SH-SY5Y (cell line): ENCODE results near the gene TPCN1.

Source experiments
- GATA2 ChIP-seq: IDR thresholded peaks from 2 replicates; pipeline ENCODE4 v1.6.1; 2011; ENCODE audit warnings: mild to moderate bottlenecking, low read depth, low read length
- GATA3 ChIP-seq: IDR thresholded peaks from 2 replicates; pipeline ENCODE4 v1.6.1; 2011; ENCODE audit warnings: low read depth, mild to moderate bottlenecking, low read length, moderate library complexity

TPCN1 gene

DNA sequence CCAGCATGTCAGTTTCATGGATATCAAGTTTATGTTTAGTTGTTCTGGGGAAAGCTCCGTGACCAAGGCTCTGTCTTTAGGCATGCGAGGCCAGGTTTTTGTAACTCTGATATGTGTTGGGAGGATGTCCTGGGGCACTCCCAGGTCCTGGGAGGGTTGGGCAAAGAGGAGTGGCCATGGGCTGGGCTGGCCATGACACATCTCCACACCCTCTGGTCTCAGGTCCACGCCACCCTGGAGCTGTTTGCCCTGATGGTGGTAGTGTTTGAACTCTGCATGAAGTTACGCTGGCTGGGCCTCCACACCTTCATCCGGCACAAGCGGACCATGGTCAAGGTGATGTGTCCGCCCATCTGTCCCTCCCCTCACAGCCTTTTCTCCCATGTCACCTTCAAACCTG, 46.4 kb downstream of the TPCN1 start:
- TF ChIP-seq GATA3 (no peak), GATA2 (no peak)

GRCh38 chr12:113268136-113268535, 46.9 kb downstream of the TPCN1 start:
- TF ChIP-seq GATA3 (no peak), GATA2 (no peak)

DNA sequence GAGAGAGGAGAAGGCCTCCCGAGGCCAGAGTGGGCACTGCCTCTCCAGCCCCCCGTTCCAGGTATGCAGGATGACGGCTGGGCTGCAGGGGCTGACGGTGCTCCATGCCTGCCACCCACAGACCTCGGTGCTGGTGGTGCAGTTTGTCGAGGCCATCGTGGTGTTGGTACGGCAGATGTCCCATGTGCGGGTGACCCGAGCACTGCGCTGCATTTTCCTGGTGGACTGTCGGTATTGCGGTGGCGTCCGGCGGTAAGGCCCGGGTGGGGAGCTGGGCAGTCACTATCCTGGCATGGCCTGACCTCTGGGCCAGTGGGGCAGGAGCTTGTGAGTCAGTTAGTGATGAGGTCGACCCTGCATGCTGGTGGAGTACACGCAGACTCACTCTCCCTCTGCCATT, 47.4 kb downstream of the TPCN1 start:
- TF ChIP-seq GATA2 = no peak
- no peak for TF ChIP-seq GATA3

GRCh38 chr12:113269257-113269943, 48.1 kb downstream of the TPCN1 start:
- TF ChIP-seq GATA2 (no peak), GATA3 (no peak)

DNA sequence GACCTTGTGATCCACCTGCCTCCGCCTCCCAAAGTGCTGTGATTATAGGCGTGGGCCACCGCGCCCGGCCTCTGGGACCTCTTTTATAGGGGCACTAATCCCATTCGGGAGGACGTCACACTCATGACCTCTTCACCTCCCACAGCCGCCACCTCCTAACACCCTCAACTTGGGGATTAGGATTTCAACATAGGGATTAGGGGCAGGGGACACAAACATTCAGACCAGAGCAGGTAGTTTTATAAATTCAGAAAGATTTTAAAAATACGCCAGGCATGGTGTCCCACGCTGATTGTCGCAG, 49.4 kb downstream of the TPCN1 start:
- no peak for TF ChIP-seq GATA2
- TF ChIP-seq GATA3 = no peak

DNA sequence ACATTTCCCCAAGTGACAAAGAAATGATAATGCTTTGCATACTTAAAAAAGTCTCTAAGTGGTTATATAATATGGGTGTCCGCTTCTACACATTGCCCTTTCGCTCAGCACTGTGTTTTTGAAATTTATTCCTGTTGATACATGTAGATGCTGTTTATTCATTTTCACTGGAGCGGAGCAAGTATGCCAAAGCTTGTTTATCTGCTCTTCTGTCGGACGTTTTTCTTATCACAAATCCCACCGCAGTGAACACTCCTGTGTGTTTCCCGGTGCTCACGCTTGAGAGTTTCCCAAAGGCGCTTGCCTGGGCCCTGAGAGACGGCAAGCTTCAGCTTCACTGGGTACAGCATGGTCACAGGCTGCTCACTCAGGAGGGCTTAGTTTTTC, 50.2 kb downstream of the TPCN1 start:
- no peak for TF ChIP-seq GATA2
- no peak for TF ChIP-seq GATA3

GRCh38 chr12:113271853-113272561, 50.7 kb downstream of the TPCN1 start:
- TF ChIP-seq GATA3 (no peak), GATA2 (no peak)

DNA sequence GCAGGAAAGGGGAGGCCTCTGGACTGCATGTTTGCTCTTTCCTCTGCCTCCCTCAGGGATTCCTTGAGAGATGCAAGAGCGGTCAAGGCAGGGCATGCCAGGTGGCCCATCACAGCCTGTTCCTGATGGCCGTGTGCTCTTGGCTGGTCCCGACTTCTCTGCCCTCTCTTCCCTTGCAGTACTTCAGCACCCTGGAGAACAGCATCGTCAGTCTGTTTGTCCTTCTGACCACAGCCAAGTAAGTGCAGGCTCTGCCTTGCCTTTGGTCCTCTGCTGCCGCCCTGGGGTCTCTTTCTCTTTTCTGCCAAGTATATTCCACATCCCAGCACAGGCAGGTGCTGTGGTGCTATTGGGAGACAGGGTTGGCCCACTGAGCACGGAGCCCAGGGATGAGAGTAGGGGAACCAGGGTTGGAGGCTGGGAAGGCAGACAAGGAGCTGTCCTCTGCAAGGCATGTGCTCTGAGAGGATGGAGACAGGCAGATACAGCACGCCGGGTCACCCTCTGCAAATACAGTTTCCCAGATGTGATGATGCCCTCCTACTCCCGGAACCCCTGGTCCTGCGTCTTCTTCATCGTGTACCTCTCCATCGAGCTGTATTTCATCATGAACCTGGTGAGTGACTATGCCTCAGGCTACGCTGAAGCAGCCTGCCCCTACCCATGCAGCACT, 51.9 kb downstream of the TPCN1 start:
- TF ChIP-seq GATA2 (no peak), GATA3 (no peak)

- no peak for TF ChIP-seq GATA2
- TF ChIP-seq GATA3 = no peak
Measured at GRCh38 chr12:113274848-113275247, 53.6 kb downstream of the TPCN1 start.

- no peak for TF ChIP-seq GATA3
- TF ChIP-seq GATA2 = no peak
Measured at GRCh38 chr12:113276306-113276705, 55.0 kb downstream of the TPCN1 start.

DNA sequence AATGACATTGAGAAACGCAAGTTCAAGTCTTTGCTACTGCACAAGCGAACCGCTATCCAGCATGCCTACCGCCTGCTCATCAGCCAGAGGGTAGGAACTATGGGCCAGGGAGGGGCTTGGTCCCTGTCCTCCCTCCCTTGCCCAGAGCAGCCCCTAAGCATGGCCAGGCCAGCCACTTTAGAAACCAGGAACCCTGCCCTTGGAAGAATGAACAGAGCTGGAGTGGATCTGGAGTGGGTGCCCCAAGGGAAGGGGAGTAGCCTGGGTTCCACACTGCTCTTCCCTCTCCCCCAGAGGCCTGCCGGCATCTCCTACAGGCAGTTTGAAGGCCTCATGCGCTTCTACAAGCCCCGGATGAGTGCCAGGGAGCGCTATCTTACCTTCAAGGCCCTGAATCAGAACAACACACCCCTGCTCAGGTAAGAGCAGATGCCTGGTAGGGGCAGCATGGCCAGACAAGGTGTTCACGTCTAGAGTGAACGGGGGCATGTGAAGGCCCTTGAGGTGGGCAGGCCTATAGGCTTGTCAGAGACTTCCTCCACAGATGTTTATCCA, 55.8 kb downstream of the TPCN1 start:
- no peak for TF ChIP-seq GATA3
- TF ChIP-seq GATA2 = no peak

DNA sequence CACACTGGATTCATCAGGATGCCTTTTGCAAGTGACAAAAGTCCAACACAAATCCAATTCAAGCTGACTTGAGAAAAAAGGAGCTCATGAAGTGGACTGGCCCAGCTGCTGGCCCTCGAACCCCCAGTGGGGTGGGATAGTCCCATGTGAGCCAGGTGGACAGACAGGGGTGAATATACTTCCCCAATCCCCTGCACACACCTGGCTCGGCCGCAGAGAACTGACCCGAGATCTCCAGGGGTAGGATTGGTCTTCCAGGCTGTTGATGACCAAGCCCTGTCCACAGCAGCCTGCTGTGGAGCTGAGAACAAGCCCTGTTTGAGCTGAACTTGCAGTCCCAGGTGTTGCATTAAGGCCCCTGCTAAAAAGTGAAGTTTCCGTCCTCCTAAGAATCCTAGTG, 56.2 kb downstream of the TPCN1 start:
- TF ChIP-seq GATA2 (no peak), GATA3 (no peak)

- TF ChIP-seq GATA2 (no peak), GATA3 (no peak)
Measured at GRCh38 chr12:113278141-113278540, 56.9 kb downstream of the TPCN1 start.

DNA sequence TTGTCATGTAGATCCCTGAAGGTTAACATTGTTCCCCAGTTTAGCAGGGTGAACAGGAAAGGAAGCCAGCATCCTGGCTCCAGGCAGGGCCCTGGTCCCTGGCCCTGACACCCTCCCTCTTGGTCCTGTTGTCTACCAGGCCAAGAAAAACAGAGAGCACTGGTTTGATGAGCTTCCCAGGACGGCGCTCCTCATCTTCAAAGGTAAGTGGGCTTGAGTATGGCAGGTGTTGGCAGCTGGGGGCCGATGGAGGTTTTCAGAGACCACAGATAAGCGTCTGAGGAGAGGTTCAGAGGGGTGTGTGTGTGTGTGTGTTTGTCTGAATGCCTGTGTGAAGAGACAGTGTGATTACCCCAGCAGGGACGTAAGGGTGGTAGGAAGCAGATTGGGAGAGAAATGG, 57.4 kb downstream of the TPCN1 start:
- TF ChIP-seq GATA3 (no peak), GATA2 (no peak)

DNA sequence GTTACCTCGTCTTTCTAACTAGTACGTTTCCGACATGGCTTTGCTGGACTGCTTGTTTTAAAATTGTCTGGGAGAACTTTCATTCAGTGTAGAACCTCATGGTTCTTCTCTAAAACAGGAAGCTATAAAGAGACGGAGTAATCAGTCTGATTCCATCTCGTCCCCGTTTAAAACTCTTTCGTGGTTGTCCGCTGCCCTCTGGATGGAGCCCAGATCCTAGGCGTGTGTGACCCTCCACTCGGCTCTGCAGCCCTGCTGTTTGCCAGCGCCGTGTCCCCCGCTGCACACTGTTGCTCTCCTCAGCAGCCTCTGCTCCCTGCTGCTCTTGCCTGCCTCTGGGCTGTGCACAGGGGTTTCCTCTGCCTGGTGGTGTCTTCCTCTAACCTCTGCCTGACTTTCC, 63.5 kb downstream of the TPCN1 start:
- TF ChIP-seq GATA3 (no peak), GATA2 (no peak)
